Vagina (tissue), 2 donors: ENCODE results near the gene TMEM178A.

Experiments used
- CTCF ChIP-seq, 3 experiments: fragments of 450-650 bp in 2 of 3; fragments of 200-600 bp in 1 of 3; sonication (generic) in 1 of 3; IDR thresholded peaks; one replicate each; pipeline ENCODE4 v1.5.1; 2017 to 2019; ENCODE audit warnings: antibody characterized with exemption in 3 of 3, mild to moderate bottlenecking in 2 of 3, moderate library complexity in 2 of 3
- POLR2A ChIP-seq, 2 donors: fragments of 450-650 bp; IDR thresholded peaks; one replicate each; pipeline ENCODE4 v1.6.1; 2017; ENCODE audit warnings: antibody characterized with exemption in 2 of 2, mild to moderate bottlenecking in 2 of 2, moderate library complexity in 2 of 2

- TF ChIP-seq CTCF (IDR thresholded peaks at IDR 0.05) (no peak), POLR2A (IDR thresholded peaks at IDR 0.05) (no peak)
These were observed 70.9 kb downstream of the TMEM178A start for GRCh38 chr2:39736640-39737039.
